OCI-LY1 (cell line): ENCODE data around the gene ADGRL2.

Experiments used
- H2AFZ ChIP-seq: fragments of 200-600 bp; sonication (generic), shearing (Covaris generic); 2 replicates; pipeline ENCODE4 v1.6.0; 2014; ENCODE audit warnings: antibody characterized with exemption, mild to moderate bottlenecking, low read length
- H3F3A ChIP-seq: fragments of 200-600 bp; sonication (generic), shearing (Covaris generic); 2 replicates; pipeline ENCODE4 v1.6.0; 2014; ENCODE audit warnings: mild to moderate bottlenecking, antibody characterized with exemption, low read length, moderate library complexity; ENCODE audit not compliant: insufficient read depth
- H3K27ac ChIP-seq: fragments of 200-600 bp; sonication (generic); 2 replicates; pipeline ENCODE4 v1.5.1; 2014; ENCODE audit warnings: low read length, mixed run types, mild to moderate bottlenecking, low read depth; ENCODE audit not compliant: poor library complexity, severe bottlenecking
- H3K27me3 ChIP-seq: fragments of 200-600 bp; sonication (generic); 2 replicates; pipeline ENCODE4 v1.6.0; 2014; ENCODE audit warnings: antibody characterized with exemption, mild to moderate bottlenecking, low read length, moderate library complexity; ENCODE audit not compliant: insufficient read depth
- H3K36me3 ChIP-seq: fragments of 200-600 bp; sonication (generic); 2 replicates; pipeline ENCODE4 v1.6.1; 2014; ENCODE audit warnings: mild to moderate bottlenecking, antibody characterized with exemption, low read length, moderate library complexity, mixed read lengths; ENCODE audit not compliant: insufficient read depth
- H3K4me1 ChIP-seq: fragments of 200-600 bp; sonication (generic); 2 replicates; pipeline ENCODE4 v1.5.1; 2014; ENCODE audit warnings: mild to moderate bottlenecking, low read length, moderate library complexity; ENCODE audit not compliant: insufficient read depth, severe bottlenecking
- H3K4me2 ChIP-seq: fragments of 200-600 bp; sonication (generic), shearing (Covaris generic); 2 replicates; pipeline ENCODE4 v1.6.1; 2014; ENCODE audit warnings: low read length
- H3K4me3 ChIP-seq: fragments of 200-600 bp; sonication (generic); 2 replicates; pipeline ENCODE4 v1.5.1; 2014; ENCODE audit warnings: low read length, low read depth, mild to moderate bottlenecking, mixed read lengths; ENCODE audit not compliant: poor library complexity, severe bottlenecking
- H3K79me2 ChIP-seq: fragments of 200-600 bp; shearing (Covaris generic); 2 replicates; pipeline ENCODE4 v1.6.1; 2016; ENCODE audit warnings: mixed run types, low read length, mixed read lengths; ENCODE audit not compliant: insufficient read depth
- H3K9ac ChIP-seq: fragments of 200-600 bp; sonication (generic), shearing (Covaris generic); 2 replicates; pipeline ENCODE4 v1.6.1; 2014; ENCODE audit warnings: mild to moderate bottlenecking, low read length, mixed read lengths
- H3K9me2 ChIP-seq: fragments of 200-600 bp; sonication (generic), shearing (Covaris generic); 2 replicates; pipeline ENCODE4 v1.6.1; 2014; ENCODE audit warnings: low read depth, mild to moderate bottlenecking, low read length, mixed read lengths
- H3K9me3 ChIP-seq: fragments of 200-600 bp; shearing (Covaris generic); 2 replicates; pipeline ENCODE4 v1.6.1; 2014; ENCODE audit warnings: low read length, mixed read lengths
- H4K20me1 ChIP-seq: fragments of 200-600 bp; sonication (generic), shearing (Covaris generic); 2 replicates; pipeline ENCODE4 v1.6.0; 2016; ENCODE audit warnings: mild to moderate bottlenecking, low read length; ENCODE audit not compliant: insufficient read depth
- CTCF ChIP-seq: fragments of 200-600 bp; sonication (generic), shearing (Covaris generic); IDR thresholded peaks from 2 replicates; pipeline ENCODE4 v1.5.1; 2017; ENCODE audit warnings: mild to moderate bottlenecking, antibody characterized with exemption, low read length, moderate library complexity, mixed read lengths
- EZH2 ChIP-seq: fragments of 200-600 bp; sonication (generic), shearing (Covaris generic); IDR thresholded peaks from 2 replicates; pipeline ENCODE4 v1.8.0; 2017; ENCODE audit warnings: borderline replicate concordance, mixed run types, mild to moderate bottlenecking, antibody characterized with exemption, low read length, moderate library complexity, mixed read lengths

The ADGRL2 gene

GRCh38 chr1:81915937-81916336 lies 115.2 kb downstream of the ADGRL2 start:
- Histone ChIP-seq H3K4me3 (no peak overlapping the region), H4K20me1 (no peaks in the 10 kb centered on the region), H3K4me2 (no peak overlapping the region), H3K9ac (no peak overlapping the region), H3K27ac (no peak overlapping the region), H3F3A (no peaks in the 10 kb centered on the region), H3K4me1 (no peaks in the 10 kb centered on the region), H3K9me2 (no peaks in the 10 kb centered on the region), H3K27me3 (no peaks in the 10 kb centered on the region), H2AFZ (no peak overlapping the region), H3K9me3 (no peaks in the 10 kb centered on the region), H3K79me2 (no peaks in the 10 kb centered on the region), H3K36me3 (no peaks in the 10 kb centered on the region)
- no peak for TF ChIP-seq EZH2
- TF ChIP-seq CTCF: no peak

GRCh38 chr1:81920245-81920740 lies 119.6 kb downstream of the ADGRL2 start:
- TF ChIP-seq CTCF: no peak
- no peak for TF ChIP-seq EZH2
- no peaks in the 10 kb centered on the region for H4K20me1 ChIP-seq
- no peaks in the 10 kb centered on the region for H3K36me3 ChIP-seq
- H3K4me1 ChIP-seq: no peaks in the 10 kb centered on the region
- no peak overlapping the region for H2AFZ ChIP-seq
- H3K9me3 ChIP-seq: no peaks in the 10 kb centered on the region
- no peak overlapping the region for H3K4me3 ChIP-seq
- H3K27me3 ChIP-seq: no peaks in the 10 kb centered on the region
- H3K9ac ChIP-seq: no peak overlapping the region
- H3K9me2 ChIP-seq: no peaks in the 10 kb centered on the region
- H3K79me2 ChIP-seq: no peaks in the 10 kb centered on the region
- H3F3A ChIP-seq: no peaks in the 10 kb centered on the region
- no peak overlapping the region for H3K27ac ChIP-seq
- no peak overlapping the region for H3K4me2 ChIP-seq

- TF ChIP-seq EZH2 (no peak), CTCF (no peak)
- no peaks in the 10 kb centered on the region for H3K79me2 ChIP-seq
These were observed 120.2 kb downstream of the ADGRL2 start for GRCh38 chr1:81920886-81921285.

More at GRCh38 chr1:81920886-81921285, 120.2 kb downstream of the ADGRL2 start:
- H3K4me1 ChIP-seq: no peaks in the 10 kb centered on the region
- H3K27me3 ChIP-seq: no peaks in the 10 kb centered on the region
- H3K9ac ChIP-seq: no peak overlapping the region
- no peak overlapping the region for H3K27ac ChIP-seq
- H3K4me2 ChIP-seq: no peak overlapping the region
- no peak overlapping the region for H2AFZ ChIP-seq
- no peaks in the 10 kb centered on the region for H3K9me2 ChIP-seq
- H3K36me3 ChIP-seq: no peaks in the 10 kb centered on the region
- no peaks in the 10 kb centered on the region for H3F3A ChIP-seq
- H3K4me3 ChIP-seq: no peak overlapping the region
- no peaks in the 10 kb centered on the region for H4K20me1 ChIP-seq
- H3K9me3 ChIP-seq: no peaks in the 10 kb centered on the region
